H9 (cell line): ENCODE measurements around the gene PLPP1. TPM values are rescaled to one million over a fixed set of nuclear protein-coding genes. Genes with fewer than 3 reads are reported as not detected.

Experiments
- DNase-seq: peaks from one replicate; pipeline ENCODE4 v3.0.0-alpha.2; 2017
- H2AFZ ChIP-seq: one replicate; pipeline ENCODE4 v1.6.1; 2013; ENCODE audit warnings: mild to moderate bottlenecking, low read length, control low read depth, moderate library complexity
- H2AK5ac ChIP-seq: 2 replicates; pipeline ENCODE4 v1.6.1; 2013; ENCODE audit warnings: low read length, control low read depth, mixed read lengths; ENCODE audit not compliant: insufficient read length
- H2BK120ac ChIP-seq: one replicate; pipeline ENCODE4 v1.6.1; 2013; ENCODE audit warnings: low read depth, mild to moderate bottlenecking, low read length, control low read depth, inconsistent platforms; ENCODE audit not compliant: poor library complexity, severe bottlenecking
- H2BK12ac ChIP-seq: 2 replicates; pipeline ENCODE4 v1.6.1; 2013; ENCODE audit warnings: low read length, control low read depth, mixed read lengths, low read depth; ENCODE audit not compliant: insufficient read length
- H2BK15ac ChIP-seq: 2 replicates; pipeline ENCODE4 v1.6.1; 2013; ENCODE audit warnings: low read depth, low read length, control low read depth
- H2BK20ac ChIP-seq: one replicate; pipeline ENCODE4 v1.6.1; 2013; ENCODE audit warnings: low read depth, mild to moderate bottlenecking, low read length, control low read depth, inconsistent platforms; ENCODE audit not compliant: poor library complexity, severe bottlenecking
- H2BK5ac ChIP-seq: 2 replicates; pipeline ENCODE4 v1.6.1; 2013; ENCODE audit warnings: low read length, control low read depth, mixed read lengths; ENCODE audit not compliant: insufficient read length
- H3K14ac ChIP-seq: 2 replicates; pipeline ENCODE4 v1.6.1; 2013; ENCODE audit warnings: low read length, control low read depth; ENCODE audit not compliant: insufficient read depth
- H3K18ac ChIP-seq: 2 replicates; pipeline ENCODE4 v1.6.1; 2013; ENCODE audit warnings: low read depth, mild to moderate bottlenecking, mixed read lengths, low read length, control low read depth; ENCODE audit not compliant: insufficient read length
- H3K23ac ChIP-seq: 2 replicates; pipeline ENCODE4 v1.6.1; 2013; ENCODE audit warnings: low read length, control low read depth, mixed read lengths, low read depth; ENCODE audit not compliant: insufficient read length
- H3K23me2 ChIP-seq: 2 replicates; pipeline ENCODE4 v1.6.1; 2013; ENCODE audit warnings: low read depth, mild to moderate bottlenecking, mixed read lengths, low read length, control low read depth; ENCODE audit not compliant: insufficient read length, poor library complexity, severe bottlenecking
- H3K27ac ChIP-seq: 2 replicates; pipeline ENCODE4 v1.5.1; 2013; ENCODE audit warnings: low read length, control low read depth, mixed read lengths, low read depth; ENCODE audit not compliant: insufficient read length
- H3K27me3 ChIP-seq: 2 replicates; pipeline ENCODE4 v1.6.1; 2013; ENCODE audit warnings: low read length, control low read depth, inconsistent platforms; ENCODE audit not compliant: insufficient read depth
- H3K4ac ChIP-seq: 2 replicates; pipeline ENCODE4 v1.6.1; 2013; ENCODE audit warnings: low read depth, mild to moderate bottlenecking, control low read depth, inconsistent platforms, low read length, moderate library complexity
- H3K4me1 ChIP-seq: 2 replicates; pipeline ENCODE4 v1.6.1; 2013; ENCODE audit warnings: low read length, control low read depth, inconsistent platforms; ENCODE audit not compliant: insufficient read depth
- H3K4me2 ChIP-seq: 2 replicates; pipeline ENCODE4 v1.6.1; 2013; ENCODE audit warnings: low read length, control low read depth, mixed read lengths; ENCODE audit not compliant: insufficient read length, insufficient read depth
- H3K56ac ChIP-seq: 2 replicates; pipeline ENCODE4 v1.6.1; 2013; ENCODE audit warnings: low read depth, mild to moderate bottlenecking, mixed read lengths, low read length, control low read depth; ENCODE audit not compliant: insufficient read length
- H3K79me1 ChIP-seq: 2 replicates; pipeline ENCODE4 v1.6.1; 2013; ENCODE audit warnings: low read depth, mild to moderate bottlenecking, moderate library complexity, low read length, control low read depth, inconsistent platforms; ENCODE audit not compliant: insufficient read depth, poor library complexity, severe bottlenecking
- H3K79me2 ChIP-seq: 2 replicates; pipeline ENCODE4 v1.6.1; 2013; ENCODE audit warnings: low read length, control low read depth, inconsistent platforms; ENCODE audit not compliant: insufficient read depth
- H3K9ac ChIP-seq: 2 replicates; pipeline ENCODE4 v1.6.1; 2013; ENCODE audit warnings: low read length, control low read depth, mixed read lengths; ENCODE audit not compliant: insufficient read length; ENCODE audit errors: extremely low read depth
- H3K9me3 ChIP-seq: one replicate; pipeline ENCODE4 v1.6.1; 2013; ENCODE audit warnings: low read depth, low read length, inconsistent platforms; ENCODE audit not compliant: control insufficient read depth
- H3T11ph ChIP-seq: one replicate; pipeline ENCODE4 v1.6.1; 2013; ENCODE audit warnings: mild to moderate bottlenecking, low read length, control low read depth, inconsistent platforms
- H4K20me1 ChIP-seq: one replicate; pipeline ENCODE4 v1.6.1; 2013; ENCODE audit not compliant: control insufficient read depth, insufficient read length, insufficient read depth
- H4K5ac ChIP-seq: 2 replicates; pipeline ENCODE4 v1.6.1; 2013; ENCODE audit warnings: low read depth, mild to moderate bottlenecking, mixed read lengths, low read length, control low read depth; ENCODE audit not compliant: insufficient read length
- H4K8ac ChIP-seq: replicated peaks from 2 replicates; pipeline ENCODE4 v1.6.1; 2013; ENCODE audit warnings: low read length, control low read depth, mixed read lengths, low read depth; ENCODE audit not compliant: insufficient read length
- H4K91ac ChIP-seq: 2 replicates; pipeline ENCODE4 v1.6.1; 2013; ENCODE audit warnings: low read depth, mild to moderate bottlenecking, moderate library complexity, mixed read lengths, low read length, control low read depth; ENCODE audit not compliant: insufficient read length
- H3K27ac Mint-ChIP-seq, 3 experiments: 2 replicates in 2 of 3; 3 replicates in 1 of 3; pipeline ENCODE4 v1.8.0; 2020 to 2021; ENCODE audit warnings: mixed read lengths in 3 of 3, mild to moderate bottlenecking in 1 of 3, moderate library complexity in 1 of 3
- H3K27me3 Mint-ChIP-seq: 2 replicates; pipeline ENCODE4 v1.8.0; 2021; ENCODE audit warnings: low read depth, mild to moderate bottlenecking, moderate library complexity, mixed read lengths
- H3K36me3 Mint-ChIP-seq, 3 experiments: 2 replicates in 2 of 3; 3 replicates in 1 of 3; pipeline ENCODE4 v1.8.0; 2020 to 2021; ENCODE audit warnings: low read depth in 3 of 3, mixed read lengths in 3 of 3; ENCODE audit not compliant: insufficient read depth in 1 of 3
- H3K4me1 Mint-ChIP-seq, 2 experiments: 2 replicates each; pipeline ENCODE4 v1.8.0; 2020; ENCODE audit warnings: mixed read lengths in 2 of 2
- H3K4me3 Mint-ChIP-seq, 2 experiments: 2 replicates in 1 of 2; 3 replicates in 1 of 2; pipeline ENCODE4 v1.8.0; 2020 to 2021; ENCODE audit warnings: mild to moderate bottlenecking in 2 of 2, mixed read lengths in 2 of 2, moderate library complexity in 1 of 2
- H3K9me3 Mint-ChIP-seq, 2 experiments: 2 replicates in 1 of 2; 3 replicates in 1 of 2; pipeline ENCODE4 v1.8.0; 2020; ENCODE audit warnings: mild to moderate bottlenecking in 2 of 2, mixed read lengths in 2 of 2, moderate library complexity in 1 of 2
- WGBS: extraction: QIAGEN DNeasy Blood & Tissue Kit; methylation state at CpG from one replicate; pipeline ENCODE4 v1.1.7; 2013; ENCODE audit warnings: missing lambda C conversion rate, low lambda C conversion rate, mixed read lengths; ENCODE audit not compliant: insufficient read length; ENCODE audit errors: extremely low coverage; 5-methylcytosine and 5-hydroxymethylcytosine counted together
- total RNA-seq: library from RNA; stranded (reverse); gene quantifications from 2 replicates; pipeline ENCODE4 v1.2.1, GENCODE V29; 2021
- TF ChIP-seq, protein P1 (sequence below): fragments of 200-600 bp; sonication (generic); conservative IDR thresholded peaks from 3 replicates; pipeline ENCODE4 v1.8.0; 2021; ENCODE audit warnings: antibody characterized with exemption, mild to moderate bottlenecking

PLPP1 gene
- total RNA-seq, 1 experiment from 2014 or later: 85.9 TPM

DNA sequence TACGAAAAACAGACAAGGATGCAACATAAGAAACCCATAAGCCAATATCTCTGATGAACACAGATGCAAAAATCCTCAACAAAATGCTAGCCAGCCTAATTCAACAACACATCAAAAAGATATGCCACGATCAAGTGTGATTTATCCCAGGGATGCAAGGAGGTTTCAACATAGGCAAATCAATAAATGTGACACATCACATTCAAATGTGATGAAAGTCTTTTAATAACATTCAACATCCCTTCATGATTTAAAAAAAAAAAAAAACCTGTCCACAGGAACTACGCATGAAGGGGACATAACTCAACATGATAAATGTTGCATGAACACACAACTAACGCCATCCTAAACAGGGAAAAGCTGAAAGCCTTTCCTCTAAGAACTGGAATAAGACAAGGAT, 102.2 kb downstream of the PLPP1 start:
- WGBS: no CpG with 5 or more reads among the region's 4 CpGs

More for the DNA sequence above, 102.2 kb downstream of the PLPP1 start:
- Histone ChIP-seq H3K4me2 (no peak overlapping the region), H3K14ac (no peak overlapping the region), H3K27me3 (no peaks in the 10 kb centered on the region), H3K4me1 (no peaks in the 10 kb centered on the region), H3K79me2 (no peaks in the 10 kb centered on the region), H3K9ac (no peak overlapping the region), H4K20me1 (no peaks in the 10 kb centered on the region), H3K56ac (no peak overlapping the region), H4K5ac (no peak overlapping the region), H2BK5ac (no peak overlapping the region), H3K23me2 (no peaks in the 10 kb centered on the region), H2BK12ac (no peak overlapping the region), H3K4ac (no peak overlapping the region), H3K18ac (no peak overlapping the region), H4K91ac (no peak overlapping the region), H2AK5ac (no peak overlapping the region), H3K27ac (no peak overlapping the region), H3T11ph (no peak overlapping the region), H3K9me3 (peaks cover 8% of the 10 kb centered on the region), H4K8ac (no peak overlapping the region), H3K79me1 (no peaks in the 10 kb centered on the region), H3K23ac (no peak overlapping the region), H2BK120ac (no peak overlapping the region), H2BK20ac (no peak overlapping the region), H2BK15ac (no peak overlapping the region), H2AFZ (no peak overlapping the region)
- DNase-seq: no peak
- Mint-ChIP-seq H3K36me3 (peaks cover 84 to 98% (median 97%) of the 10 kb centered on the region in 3 experiments), H3K4me3 (no peak overlapping the region), H3K27me3 (peaks cover 5% of the 10 kb centered on the region; the same call in 1 of the 2 replicates), H3K4me1 (peaks cover 7 to 16% of the 10 kb centered on the region in 2 experiments), H3K9me3 (peaks cover 33 to 51% of the 10 kb centered on the region in 2 experiments), H3K27ac (no peak overlapping the region)
- TF ChIP-seq, protein P1, sequence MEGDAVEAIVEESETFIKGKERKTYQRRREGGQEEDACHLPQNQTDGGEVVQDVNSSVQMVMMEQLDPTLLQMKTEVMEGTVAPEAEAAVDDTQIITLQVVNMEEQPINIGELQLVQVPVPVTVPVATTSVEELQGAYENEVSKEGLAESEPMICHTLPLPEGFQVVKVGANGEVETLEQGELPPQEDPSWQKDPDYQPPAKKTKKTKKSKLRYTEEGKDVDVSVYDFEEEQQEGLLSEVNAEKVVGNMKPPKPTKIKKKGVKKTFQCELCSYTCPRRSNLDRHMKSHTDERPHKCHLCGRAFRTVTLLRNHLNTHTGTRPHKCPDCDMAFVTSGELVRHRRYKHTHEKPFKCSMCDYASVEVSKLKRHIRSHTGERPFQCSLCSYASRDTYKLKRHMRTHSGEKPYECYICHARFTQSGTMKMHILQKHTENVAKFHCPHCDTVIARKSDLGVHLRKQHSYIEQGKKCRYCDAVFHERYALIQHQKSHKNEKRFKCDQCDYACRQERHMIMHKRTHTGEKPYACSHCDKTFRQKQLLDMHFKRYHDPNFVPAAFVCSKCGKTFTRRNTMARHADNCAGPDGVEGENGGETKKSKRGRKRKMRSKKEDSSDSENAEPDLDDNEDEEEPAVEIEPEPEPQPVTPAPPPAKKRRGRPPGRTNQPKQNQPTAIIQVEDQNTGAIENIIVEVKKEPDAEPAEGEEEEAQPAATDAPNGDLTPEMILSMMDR: no peak
